ENCODE results near the gene BMAL1. TPM values are rescaled to one million over a fixed set of nuclear protein-coding genes. Genes with fewer than 3 reads are reported as not detected.

Gene BMAL1
- total RNA-seq, result 10 to 100 TPM in 3 of 4 donors, 1 to 10 TPM in 1; 6.5 to 23.4 (median 19.0) TPM
- 8.5 TPM for polyA plus RNA-seq
- long read RNA-seq, donor 1, transcript ARNTL-203 (20 exons, 2,746 nt), result major isoform, 8 of 42 reads
- long read RNA-seq, donor 1, partial matches to known transcripts, result 2 of 42 reads
- long read RNA-seq, donor 1, other reads (novel, unspliced or antisense), result 29 of 42 reads
- long read RNA-seq, donor 2, partial matches to known transcripts, result 0 of 7 reads
- long read RNA-seq, donor 2, other reads (novel, unspliced or antisense), result 6 of 7 reads
- long read RNA-seq, donor 3, transcript ARNTL-201 (20 exons, 2,776 nt), result minor isoform, 9 of 90 reads
- long read RNA-seq, donor 3, transcript ARNTL-203 (20 exons, 2,746 nt), result major isoform, 10 of 90 reads
- long read RNA-seq, donor 3, partial matches to known transcripts, result 5 of 90 reads
- long read RNA-seq, donor 3, other reads (novel, unspliced or antisense), result 63 of 90 reads
- long read RNA-seq, donor 4, transcript ARNTL-203 (20 exons, 2,746 nt), result major isoform, 5 of 20 reads
- long read RNA-seq, donor 4, partial matches to known transcripts, result 1 of 20 reads
- long read RNA-seq, donor 4, other reads (novel, unspliced or antisense), result 14 of 20 reads

GRCh38 chr11:13277768-13278608 is at the start of gene BMAL1:
BMAL1 (plus strand) TSS chr11:13277790; CDS start chr11:13354309, 76,519 bp downstream.
- whole genome bisulfite sequencing, result under 1% methylated on average over 95 of the region's 95 CpGs
- intact Hi-C loops (cut with DNase I), result loop anchor here in 2 of 4 donors (5.0 to 10.0 kb wide), 2 partner anchors 57 to 59 kb away; no protein-coding TSS in a partner anchor
- DNase-seq, result peak; percentile 67 to 85 (median 85)
- ATAC-seq, result peak; percentile 7 to 30
- peak within 1 kb of the TSS; percentile 87 for H3K27ac ChIP-seq (ENCODE audit: low read length)
- no peaks in the 10 kb centered on the region for H3K27me3 ChIP-seq (ENCODE audit: control insufficient read depth, insufficient read depth)
- H3K4me3 ChIP-seq (ENCODE audit: low read length), result peak within 1 kb of the TSS; percentile 94
- H3K9me3 ChIP-seq (ENCODE audit: control insufficient read depth, low read length), result no peaks in the 10 kb centered on the region
- H3K4me1 ChIP-seq (ENCODE audit: control insufficient read depth, insufficient read depth, low read length), result peaks cover 10% of the 10 kb centered on the region

- Histone ChIP-seq H3K4me3 (ENCODE audit: low read length) (no peak overlapping the region), H3K27ac (ENCODE audit: low read length) (no peak overlapping the region), H3K4me1 (ENCODE audit: control insufficient read depth, insufficient read depth, low read length) (peaks cover 4% of the 10 kb centered on the region), H3K27me3 (ENCODE audit: control insufficient read depth, insufficient read depth) (no peaks in the 10 kb centered on the region), H3K9me3 (ENCODE audit: control insufficient read depth, low read length) (no peaks in the 10 kb centered on the region)
- ATAC-seq, result no peak
- 76% methylated on average over 4 of the region's 4 CpGs for WGBS
- no peak for DNase-seq
- intact Hi-C loops (cut with DNase I), result no loop called here
Observed at GRCh38 chr11:13228572-13228971, 49.0 kb upstream of the BMAL1 start.

GRCh38 chr11:13229136-13229535 is 48.5 kb upstream of the BMAL1 start:
- WGBS, result 61% methylated on average over 4 of the region's 4 CpGs
- peak in 1 of 2 donors; percentile 38 for ATAC-seq
- no peak overlapping the region for H3K4me3 ChIP-seq (ENCODE audit: low read length)

GRCh38 chr11:13229711-13230318 is 47.8 kb upstream of the BMAL1 start:
- ATAC-seq, result peak; percentile 25 to 70
- DNase-seq, result peak in 2 of 3 donors; percentile 50 to 71
- WGBS, result 43% methylated on average over 2 of the region's 2 CpGs
- intact Hi-C loops (cut with DNase I), result no loop called here
- peaks cover 4% of the 10 kb centered on the region for H3K4me1 ChIP-seq (ENCODE audit: control insufficient read depth, insufficient read depth, low read length)
- H3K27ac ChIP-seq (ENCODE audit: low read length), result no peak overlapping the region
- H3K4me3 ChIP-seq (ENCODE audit: low read length), result no peak overlapping the region
- H3K27me3 ChIP-seq (ENCODE audit: control insufficient read depth, insufficient read depth), result no peaks in the 10 kb centered on the region
- H3K9me3 ChIP-seq (ENCODE audit: control insufficient read depth, low read length), result no peaks in the 10 kb centered on the region

More at GRCh38 chr11:13229136-13229535, 48.5 kb upstream of the BMAL1 start:
- no peak for DNase-seq
- Histone ChIP-seq H3K27me3 (ENCODE audit: control insufficient read depth, insufficient read depth) (no peaks in the 10 kb centered on the region), H3K9me3 (ENCODE audit: control insufficient read depth, low read length) (no peaks in the 10 kb centered on the region), H3K4me1 (ENCODE audit: control insufficient read depth, insufficient read depth, low read length) (peaks cover 4% of the 10 kb centered on the region), H3K27ac (ENCODE audit: low read length) (no peak overlapping the region)
- intact Hi-C loops (cut with DNase I), result no loop called here

- Histone ChIP-seq H3K27ac (ENCODE audit: low read length) (no peak overlapping the region), H3K27me3 (ENCODE audit: control insufficient read depth, insufficient read depth) (no peaks in the 10 kb centered on the region), H3K9me3 (ENCODE audit: control insufficient read depth, low read length) (no peaks in the 10 kb centered on the region), H3K4me1 (ENCODE audit: control insufficient read depth, insufficient read depth, low read length) (peaks cover 4% of the 10 kb centered on the region), H3K4me3 (ENCODE audit: low read length) (no peak overlapping the region)
- ATAC-seq, result no peak
- 72% methylated on average over 1 of the region's 1 CpG for WGBS
- intact Hi-C loops (cut with DNase I), result no loop called here
- DNase-seq, result no peak
Observed at GRCh38 chr11:13233173-13233745, 44.3 kb upstream of the BMAL1 start.

GRCh38 chr11:13235895-13236294 is 41.7 kb upstream of the BMAL1 start:
- Histone ChIP-seq H3K27ac (ENCODE audit: low read length) (no peak overlapping the region), H3K9me3 (ENCODE audit: control insufficient read depth, low read length) (no peaks in the 10 kb centered on the region), H3K4me1 (ENCODE audit: control insufficient read depth, insufficient read depth, low read length) (no peaks in the 10 kb centered on the region), H3K4me3 (ENCODE audit: low read length) (no peak overlapping the region), H3K27me3 (ENCODE audit: control insufficient read depth, insufficient read depth) (no peaks in the 10 kb centered on the region)
- no peak for DNase-seq
- no peak for ATAC-seq
- intact Hi-C loops (cut with DNase I), result no loop called here
- 79% methylated on average over 3 of the region's 3 CpGs for WGBS

- H3K9me3 ChIP-seq (ENCODE audit: control insufficient read depth, low read length), result no peaks in the 10 kb centered on the region
- intact Hi-C loops (cut with DNase I), result no loop called here
- ATAC-seq (no peak), DNase-seq (no peak)
- H3K4me1 ChIP-seq (ENCODE audit: control insufficient read depth, insufficient read depth, low read length), result no peaks in the 10 kb centered on the region
- WGBS, result 71% methylated on average over 2 of the region's 2 CpGs
- H3K27ac ChIP-seq (ENCODE audit: low read length), result no peak overlapping the region
- H3K27me3 ChIP-seq (ENCODE audit: control insufficient read depth, insufficient read depth), result no peaks in the 10 kb centered on the region
- H3K4me3 ChIP-seq (ENCODE audit: low read length), result no peak overlapping the region
Observed at GRCh38 chr11:13236626-13237025, 41.0 kb upstream of the BMAL1 start.

GRCh38 chr11:13237761-13238160 is 39.8 kb upstream of the BMAL1 start:
- H3K27ac ChIP-seq (ENCODE audit: low read length), result no peak overlapping the region
- no peaks in the 10 kb centered on the region for H3K9me3 ChIP-seq (ENCODE audit: control insufficient read depth, low read length)
- no peak for DNase-seq
- 80% methylated on average over 7 of the region's 7 CpGs for WGBS
- no peaks in the 10 kb centered on the region for H3K27me3 ChIP-seq (ENCODE audit: control insufficient read depth, insufficient read depth)
- intact Hi-C loops (cut with DNase I), result no loop called here
- ATAC-seq, result no peak
- no peak overlapping the region for H3K4me3 ChIP-seq (ENCODE audit: low read length)
- H3K4me1 ChIP-seq (ENCODE audit: control insufficient read depth, insufficient read depth, low read length), result no peaks in the 10 kb centered on the region

GRCh38 chr11:13238879-13239514 is 38.6 kb upstream of the BMAL1 start:
- no peaks in the 10 kb centered on the region for H3K9me3 ChIP-seq (ENCODE audit: control insufficient read depth, low read length)
- peak in 2 of 3 donors; percentile 34 to 57 for DNase-seq
- H3K4me1 ChIP-seq (ENCODE audit: control insufficient read depth, insufficient read depth, low read length), result no peaks in the 10 kb centered on the region
- no peaks in the 10 kb centered on the region for H3K27me3 ChIP-seq (ENCODE audit: control insufficient read depth, insufficient read depth)
- ATAC-seq, result peak in 1 of 2 donors; percentile 53
- H3K27ac ChIP-seq (ENCODE audit: low read length), result no peak overlapping the region
- intact Hi-C loops (cut with DNase I), result no loop called here
- 47% methylated on average over 4 of the region's 4 CpGs for WGBS
- no peak overlapping the region for H3K4me3 ChIP-seq (ENCODE audit: low read length)

GRCh38 chr11:13242564-13242963 is 35.0 kb upstream of the BMAL1 start:
- Histone ChIP-seq H3K4me3 (ENCODE audit: low read length) (no peak overlapping the region), H3K9me3 (ENCODE audit: control insufficient read depth, low read length) (no peaks in the 10 kb centered on the region), H3K27me3 (ENCODE audit: control insufficient read depth, insufficient read depth) (no peaks in the 10 kb centered on the region), H3K27ac (ENCODE audit: low read length) (no peak overlapping the region), H3K4me1 (ENCODE audit: control insufficient read depth, insufficient read depth, low read length) (no peaks in the 10 kb centered on the region)
- 87% methylated on average over 3 of the region's 3 CpGs for WGBS
- ATAC-seq (no peak), DNase-seq (no peak)
- intact Hi-C loops (cut with DNase I), result no loop called here

Data from right cardiac atrium (tissue), 5 donors.